GM08714 (cell line): ENCODE results near the gene STMN3.

ENCODE experiments used
- H3K4me3 ChIP-seq: fragments of 200-500 bp; sonication (Bioruptor generic); 2 replicates; pipeline ENCODE4 v1.5.1; 2014; ENCODE audit warnings: mild to moderate bottlenecking, low read length, inconsistent platforms
- ZNF274 ChIP-seq: IDR thresholded peaks from 2 replicates; pipeline ENCODE4 v1.6.1; 2012; ENCODE audit warnings: mild to moderate bottlenecking, low read depth, low read length

STMN3 gene

GRCh38 chr20:63695424-63696305 is 42.4 kb upstream of the STMN3 start:
- H3K4me3 ChIP-seq = no peak overlapping the region
- no peak for TF ChIP-seq ZNF274

DNA sequence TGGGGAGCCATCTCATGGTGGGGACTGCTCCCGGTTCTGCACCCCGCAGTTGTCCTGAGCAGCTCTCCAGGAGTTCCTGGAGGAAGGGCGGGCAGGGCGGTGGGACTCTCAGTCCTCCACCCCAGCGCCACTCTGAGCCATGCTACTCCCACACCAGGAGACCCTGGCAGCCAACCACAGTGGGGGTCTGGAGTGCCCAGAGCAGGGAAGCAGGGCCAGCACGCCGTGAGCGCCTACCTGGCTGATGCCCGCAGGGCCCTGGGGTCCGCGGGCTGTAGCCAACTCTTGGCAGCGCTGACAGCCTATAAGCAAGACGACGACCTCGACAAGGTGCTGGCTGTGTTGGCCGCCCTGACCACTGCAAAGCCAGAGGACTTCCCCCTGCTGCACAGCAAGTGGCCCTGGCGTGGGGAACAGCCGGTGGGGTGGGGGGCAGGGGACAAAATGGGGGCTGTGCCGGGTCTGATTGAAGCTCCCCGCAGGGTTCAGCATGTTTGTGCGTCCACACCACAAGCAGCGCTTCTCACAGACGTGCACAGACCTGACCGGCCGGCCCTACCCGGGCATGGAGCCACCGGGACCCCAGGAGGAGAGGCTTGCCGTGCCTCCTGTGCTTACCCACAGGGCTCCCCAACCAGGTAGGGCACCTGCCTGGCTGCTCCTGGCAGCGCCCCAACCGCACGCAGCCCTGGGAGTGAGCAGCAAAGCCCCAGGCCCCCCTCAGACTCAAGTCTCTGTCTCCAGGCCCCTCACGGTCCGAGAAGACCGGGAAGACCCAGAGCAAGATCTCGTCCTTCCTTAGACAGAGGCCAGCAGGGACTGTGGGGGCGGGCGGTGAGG is 41.6 kb upstream of the STMN3 start:
- no peak for TF ChIP-seq ZNF274
- H3K4me3 ChIP-seq = no peak overlapping the region

GRCh38 chr20:63693733-63694583 is 40.7 kb upstream of the STMN3 start:
- no peak overlapping the region for H3K4me3 ChIP-seq
- TF ChIP-seq ZNF274 = no peak

DNA sequence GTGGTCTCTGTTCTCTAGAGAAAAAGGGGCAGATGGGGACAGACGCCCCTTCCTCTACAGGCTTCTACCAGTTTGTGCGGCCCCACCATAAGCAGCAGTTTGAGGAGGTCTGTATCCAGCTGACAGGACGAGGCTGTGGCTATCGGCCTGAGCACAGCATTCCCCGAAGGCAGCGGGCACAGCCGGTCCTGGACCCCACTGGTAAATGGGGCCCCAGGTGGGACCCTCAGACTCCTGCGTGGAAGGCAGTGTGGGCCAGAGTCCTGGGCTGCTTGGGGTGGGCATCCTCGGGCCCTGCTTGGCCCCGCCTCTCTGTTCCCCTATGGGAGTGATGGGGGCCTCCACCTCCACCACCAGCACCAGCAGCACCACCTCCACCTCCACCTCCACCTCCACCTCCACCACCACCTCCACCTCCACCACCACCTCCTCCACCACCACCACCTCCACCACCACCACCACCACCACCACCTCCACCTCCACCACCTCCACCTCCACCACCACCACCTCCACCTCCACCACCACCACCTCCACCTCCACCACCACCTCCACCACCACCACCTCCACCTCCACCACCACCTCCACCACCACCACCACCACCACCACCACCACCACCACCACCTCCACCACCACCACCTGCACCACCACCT is 40.0 kb upstream of the STMN3 start:
- TF ChIP-seq ZNF274 = no peak
- no peak overlapping the region for H3K4me3 ChIP-seq

- H3K4me3 ChIP-seq = no peak overlapping the region
- TF ChIP-seq ZNF274 = no peak
These were observed 39.3 kb upstream of the STMN3 start for GRCh38 chr20:63692436-63693082.

DNA sequence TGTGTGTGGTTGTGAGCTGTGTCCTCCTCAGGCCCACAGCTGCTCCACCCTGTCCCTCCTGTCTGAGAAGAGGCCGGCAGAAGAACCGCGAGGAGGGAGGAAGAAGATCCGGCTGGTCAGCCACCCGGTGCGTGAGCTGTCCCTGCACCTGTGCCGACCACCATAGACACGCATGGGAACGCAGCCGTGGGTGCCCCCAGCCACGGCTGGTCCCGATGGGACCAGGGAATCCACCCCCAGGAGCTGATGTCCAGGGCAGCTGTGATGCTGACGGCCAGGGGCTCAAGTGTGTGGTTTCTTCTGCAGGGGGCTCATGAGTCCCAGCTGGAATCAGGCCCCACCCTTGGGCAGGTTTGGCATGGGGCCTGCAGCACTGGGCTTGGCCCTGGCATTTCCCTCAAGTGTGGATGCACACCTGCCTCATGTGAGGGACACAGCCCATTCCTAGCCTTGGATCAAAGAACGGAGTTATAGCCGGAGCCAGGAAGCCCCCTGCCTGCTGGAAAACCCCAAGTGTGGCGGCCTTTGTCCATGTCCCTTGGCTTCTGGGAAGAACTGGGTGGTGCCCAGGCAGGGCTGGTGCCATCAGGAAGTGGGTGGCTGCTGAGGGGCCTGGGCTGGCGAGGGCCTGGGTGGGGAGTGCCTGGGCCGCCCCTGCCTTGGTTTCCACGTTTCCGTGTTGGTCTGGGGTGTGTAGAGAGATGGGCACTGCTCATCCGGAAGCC is 38.6 kb upstream of the STMN3 start:
- H3K4me3 ChIP-seq = no peak overlapping the region
- TF ChIP-seq ZNF274 = no peak

GRCh38 chr20:63690898-63691710 is 37.9 kb upstream of the STMN3 start:
- no peak for TF ChIP-seq ZNF274
- no peak overlapping the region for H3K4me3 ChIP-seq

DNA sequence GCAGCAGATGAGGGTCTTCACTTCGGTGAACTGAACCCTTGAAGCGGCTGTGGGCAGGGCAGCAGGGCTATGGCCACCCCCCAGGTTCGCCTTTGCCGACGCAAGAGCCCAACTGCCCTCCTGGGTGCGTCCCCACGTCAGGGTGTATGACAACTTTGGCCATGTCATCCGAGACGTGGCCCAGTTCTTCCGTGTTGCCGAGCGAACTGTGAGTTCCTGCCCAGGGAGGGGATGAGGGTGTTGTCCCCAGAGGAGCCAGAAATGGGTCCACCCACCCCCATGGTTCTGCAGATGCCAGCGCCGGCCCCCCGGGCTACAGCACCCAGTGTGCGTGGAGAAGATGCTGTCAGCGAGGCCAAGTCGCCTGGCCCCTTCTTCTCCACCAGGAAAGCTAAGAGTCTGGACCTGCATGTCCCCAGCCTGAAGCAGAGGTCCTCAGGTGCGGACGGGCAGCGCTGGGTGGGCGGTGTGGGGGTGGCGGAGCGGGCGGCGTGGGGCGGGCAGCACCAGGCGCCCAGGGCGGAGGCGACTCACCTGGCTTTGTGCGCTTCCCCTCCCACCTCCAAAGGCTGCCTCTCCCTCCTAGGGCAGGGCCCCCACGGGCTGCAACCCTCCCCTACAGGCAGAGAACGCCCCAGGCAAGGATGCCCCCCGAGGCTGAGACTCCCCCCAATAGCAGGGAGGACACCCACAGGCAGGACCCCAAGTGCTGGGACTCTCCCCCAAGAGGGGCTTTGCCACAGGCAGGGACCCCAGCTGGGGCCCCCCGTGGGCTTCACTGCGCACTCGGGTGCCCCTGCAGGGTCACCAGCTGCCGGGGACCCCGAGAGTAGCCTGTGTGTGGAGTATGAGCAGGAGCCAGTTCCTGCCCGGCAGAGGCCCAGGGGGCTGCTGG is 37.0 kb upstream of the STMN3 start:
- TF ChIP-seq ZNF274 = no peak
- no peak overlapping the region for H3K4me3 ChIP-seq

GRCh38 chr20:63689046-63690002 is 36.1 kb upstream of the STMN3 start:
- no peak overlapping the region for H3K4me3 ChIP-seq
- TF ChIP-seq ZNF274 = no peak
